ENCODE data around the gene DNAL1. TPM values are rescaled to one million over a fixed set of nuclear protein-coding genes. Genes with fewer than 3 reads are reported as not detected.
A peak's percentile ranks its signal among the peaks of the same experiment; 100 is the strongest.

DNAL1 gene
- total and polyA plus RNA-seq, 2 experiments from 2014 or later = 6.0 to 6.9 TPM

DNA sequence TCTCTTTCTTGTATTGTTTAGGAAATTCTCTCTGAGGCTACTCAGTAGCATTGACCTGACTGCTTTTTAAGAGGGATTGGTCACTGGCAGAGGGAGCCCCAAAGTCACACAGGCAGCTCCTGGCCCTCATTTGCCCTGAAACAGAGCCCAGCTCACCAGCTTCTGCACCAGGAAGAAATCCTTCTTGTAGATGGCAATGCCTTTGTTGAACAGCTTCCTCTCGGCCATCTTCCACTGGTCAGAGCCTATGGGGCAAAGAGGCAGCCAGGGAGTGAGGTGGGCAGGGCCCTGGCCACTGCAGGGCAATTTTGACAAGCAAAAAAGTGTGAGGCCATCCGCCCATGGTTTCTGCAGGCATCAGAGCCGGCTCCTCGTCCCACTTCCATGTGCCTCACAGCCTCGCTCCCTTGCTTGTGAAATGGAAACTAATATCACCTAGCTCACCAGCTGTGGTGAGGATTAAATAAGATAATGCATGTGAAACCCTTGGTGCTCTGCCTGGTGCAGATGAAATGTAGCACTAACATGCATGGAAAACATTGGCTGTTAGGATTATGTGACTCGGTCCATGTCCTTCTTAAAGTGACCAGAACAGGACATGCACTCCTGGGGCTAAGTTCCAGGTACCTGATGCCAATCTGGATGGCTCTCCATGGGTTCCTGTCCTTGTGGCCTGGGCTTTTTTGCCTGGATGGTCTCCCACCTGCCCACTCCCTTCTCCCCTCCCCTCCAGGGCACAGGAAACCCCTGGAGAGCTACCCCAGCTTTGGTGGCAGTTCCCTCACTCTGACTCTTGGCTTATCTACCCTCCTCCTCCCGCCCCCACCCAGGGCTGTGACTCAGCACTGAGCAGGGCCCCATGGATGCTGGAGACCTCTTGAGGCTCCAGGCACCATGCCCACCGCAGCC is 80.6 kb downstream of the DNAL1 start:
- WGBS (ENCODE audit: low lambda C conversion rate, missing lambda C conversion rate) = 88% methylated on average over 8 of the region's 8 CpGs
- no peaks in the 10 kb centered on the region for H3K9me2 ChIP-seq (replicated peaks; ENCODE audit: insufficient read depth)
- H3K4me1 ChIP-seq (ENCODE audit: insufficient read depth) = peaks cover 19% of the 10 kb centered on the region
- H2AFZ ChIP-seq = no peak overlapping the region
- H3K9me3 ChIP-seq (ENCODE audit: low read depth) = no peaks in the 10 kb centered on the region
- peak; percentile 25 for DNase-seq (ENCODE audit: low spot score)
- peaks cover 4% of the 10 kb centered on the region for H4K20me1 ChIP-seq (ENCODE audit: insufficient read depth, poor library complexity, severe bottlenecking)
- H3K27me3 ChIP-seq = no peaks in the 10 kb centered on the region
- peak overlapping the region; percentile 65 for H3K27ac ChIP-seq
- peaks cover 4% of the 10 kb centered on the region for H3K36me3 ChIP-seq (replicated peaks; ENCODE audit: insufficient read depth, low read depth)
- TF ChIP-seq EZH2 (IDR thresholded peaks at IDR 0.05; ENCODE audit: borderline replicate concordance) = no peak
- TF ChIP-seq EZH2phosphoT487 (IDR thresholded peaks at IDR 0.05; ENCODE audit: low read depth, severe bottlenecking, unreplicated experiment) = no peak
- TF ChIP-seq CTCF (IDR thresholded peaks at IDR 0.05; ENCODE audit: poor library complexity) = no peak
- H3K79me2 ChIP-seq = peaks cover 23% of the 10 kb centered on the region
- no peak overlapping the region for H3K4me3 ChIP-seq
- no peak overlapping the region for H3K4me2 ChIP-seq

GRCh38 chr14:73726025-73726961 is 81.5 kb downstream of the DNAL1 start:
- 85% methylated on average over 10 of the region's 14 CpGs for WGBS (ENCODE audit: low lambda C conversion rate, missing lambda C conversion rate)
- Histone ChIP-seq H3K9me2 (replicated peaks; ENCODE audit: insufficient read depth) (no peaks in the 10 kb centered on the region), H3K27ac (peak overlapping the region; percentile 65), H2AFZ (no peak overlapping the region), H3K79me2 (peaks cover 29% of the 10 kb centered on the region), H4K20me1 (ENCODE audit: insufficient read depth, poor library complexity, severe bottlenecking) (peaks cover 4% of the 10 kb centered on the region), H3K36me3 (replicated peaks; ENCODE audit: insufficient read depth, low read depth) (peaks cover 4% of the 10 kb centered on the region), H3K4me1 (ENCODE audit: insufficient read depth) (peaks cover 23% of the 10 kb centered on the region), H3K9me3 (ENCODE audit: low read depth) (no peaks in the 10 kb centered on the region), H3K27me3 (no peaks in the 10 kb centered on the region), H3K4me2 (no peak overlapping the region), H3K4me3 (no peak overlapping the region)
- DNase-seq (ENCODE audit: low spot score) = no peak
- TF ChIP-seq EZH2phosphoT487 (IDR thresholded peaks at IDR 0.05; ENCODE audit: low read depth, severe bottlenecking, unreplicated experiment) (no peak), EZH2 (IDR thresholded peaks at IDR 0.05; ENCODE audit: borderline replicate concordance) (no peak), CTCF (IDR thresholded peaks at IDR 0.05; ENCODE audit: poor library complexity) (no peak)

GRCh38 chr14:73727166-73727565 is 82.4 kb downstream of the DNAL1 start:
- 97% methylated on average over 7 of the region's 7 CpGs for WGBS (ENCODE audit: low lambda C conversion rate, missing lambda C conversion rate)
- peaks cover 23% of the 10 kb centered on the region for H3K4me1 ChIP-seq (ENCODE audit: insufficient read depth)
- no peak overlapping the region for H2AFZ ChIP-seq
- no peak overlapping the region for H3K4me2 ChIP-seq
- no peaks in the 10 kb centered on the region for H3K9me2 ChIP-seq (replicated peaks; ENCODE audit: insufficient read depth)
- H4K20me1 ChIP-seq (ENCODE audit: insufficient read depth, poor library complexity, severe bottlenecking) = peaks cover 11% of the 10 kb centered on the region
- TF ChIP-seq EZH2 (IDR thresholded peaks at IDR 0.05; ENCODE audit: borderline replicate concordance) (no peak), CTCF (IDR thresholded peaks at IDR 0.05; ENCODE audit: poor library complexity) (no peak), EZH2phosphoT487 (IDR thresholded peaks at IDR 0.05; ENCODE audit: low read depth, severe bottlenecking, unreplicated experiment) (no peak)
- peak; percentile 10 for DNase-seq (ENCODE audit: low spot score)
- no peak overlapping the region for H3K4me3 ChIP-seq
- peaks cover 34% of the 10 kb centered on the region for H3K79me2 ChIP-seq
- no peaks in the 10 kb centered on the region for H3K9me3 ChIP-seq (ENCODE audit: low read depth)
- H3K36me3 ChIP-seq (replicated peaks; ENCODE audit: insufficient read depth, low read depth) = peaks cover 4% of the 10 kb centered on the region
- no peaks in the 10 kb centered on the region for H3K27me3 ChIP-seq
- no peak overlapping the region for H3K27ac ChIP-seq
